H9 (cell line): ENCODE measurements around the gene MTG2. TPM values are rescaled to one million over a fixed set of nuclear protein-coding genes. Genes with fewer than 3 reads are reported as not detected.

Source experiments
- DNase-seq: peaks from one replicate; pipeline ENCODE4 v3.0.0-alpha.2; 2017
- H2AFZ ChIP-seq: one replicate; pipeline ENCODE4 v1.6.1; 2013; ENCODE audit warnings: mild to moderate bottlenecking, low read length, control low read depth, moderate library complexity
- H2AK5ac ChIP-seq: 2 replicates; pipeline ENCODE4 v1.6.1; 2013; ENCODE audit warnings: low read length, control low read depth, mixed read lengths; ENCODE audit not compliant: insufficient read length
- H2BK120ac ChIP-seq: one replicate; pipeline ENCODE4 v1.6.1; 2013; ENCODE audit warnings: low read depth, mild to moderate bottlenecking, low read length, control low read depth, inconsistent platforms; ENCODE audit not compliant: poor library complexity, severe bottlenecking
- H2BK12ac ChIP-seq: 2 replicates; pipeline ENCODE4 v1.6.1; 2013; ENCODE audit warnings: low read length, control low read depth, mixed read lengths, low read depth; ENCODE audit not compliant: insufficient read length
- H2BK15ac ChIP-seq: 2 replicates; pipeline ENCODE4 v1.6.1; 2013; ENCODE audit warnings: low read depth, low read length, control low read depth
- H2BK20ac ChIP-seq: one replicate; pipeline ENCODE4 v1.6.1; 2013; ENCODE audit warnings: low read depth, mild to moderate bottlenecking, low read length, control low read depth, inconsistent platforms; ENCODE audit not compliant: poor library complexity, severe bottlenecking
- H2BK5ac ChIP-seq: 2 replicates; pipeline ENCODE4 v1.6.1; 2013; ENCODE audit warnings: low read length, control low read depth, mixed read lengths; ENCODE audit not compliant: insufficient read length
- H3K14ac ChIP-seq: 2 replicates; pipeline ENCODE4 v1.6.1; 2013; ENCODE audit warnings: low read length, control low read depth; ENCODE audit not compliant: insufficient read depth
- H3K18ac ChIP-seq: 2 replicates; pipeline ENCODE4 v1.6.1; 2013; ENCODE audit warnings: low read depth, mild to moderate bottlenecking, mixed read lengths, low read length, control low read depth; ENCODE audit not compliant: insufficient read length
- H3K23ac ChIP-seq: 2 replicates; pipeline ENCODE4 v1.6.1; 2013; ENCODE audit warnings: low read length, control low read depth, mixed read lengths, low read depth; ENCODE audit not compliant: insufficient read length
- H3K23me2 ChIP-seq: 2 replicates; pipeline ENCODE4 v1.6.1; 2013; ENCODE audit warnings: low read depth, mild to moderate bottlenecking, mixed read lengths, low read length, control low read depth; ENCODE audit not compliant: insufficient read length, poor library complexity, severe bottlenecking
- H3K27ac ChIP-seq: 2 replicates; pipeline ENCODE4 v1.5.1; 2013; ENCODE audit warnings: low read length, control low read depth, mixed read lengths, low read depth; ENCODE audit not compliant: insufficient read length
- H3K27me3 ChIP-seq: 2 replicates; pipeline ENCODE4 v1.6.1; 2013; ENCODE audit warnings: low read length, control low read depth, inconsistent platforms; ENCODE audit not compliant: insufficient read depth
- H3K4ac ChIP-seq: 2 replicates; pipeline ENCODE4 v1.6.1; 2013; ENCODE audit warnings: low read depth, mild to moderate bottlenecking, control low read depth, inconsistent platforms, low read length, moderate library complexity
- H3K4me1 ChIP-seq: 2 replicates; pipeline ENCODE4 v1.6.1; 2013; ENCODE audit warnings: low read length, control low read depth, inconsistent platforms; ENCODE audit not compliant: insufficient read depth
- H3K4me2 ChIP-seq: 2 replicates; pipeline ENCODE4 v1.6.1; 2013; ENCODE audit warnings: low read length, control low read depth, mixed read lengths; ENCODE audit not compliant: insufficient read length, insufficient read depth
- H3K56ac ChIP-seq: 2 replicates; pipeline ENCODE4 v1.6.1; 2013; ENCODE audit warnings: low read depth, mild to moderate bottlenecking, mixed read lengths, low read length, control low read depth; ENCODE audit not compliant: insufficient read length
- H3K79me1 ChIP-seq: 2 replicates; pipeline ENCODE4 v1.6.1; 2013; ENCODE audit warnings: low read depth, mild to moderate bottlenecking, moderate library complexity, low read length, control low read depth, inconsistent platforms; ENCODE audit not compliant: insufficient read depth, poor library complexity, severe bottlenecking
- H3K79me2 ChIP-seq: 2 replicates; pipeline ENCODE4 v1.6.1; 2013; ENCODE audit warnings: low read length, control low read depth, inconsistent platforms; ENCODE audit not compliant: insufficient read depth
- H3K9ac ChIP-seq: 2 replicates; pipeline ENCODE4 v1.6.1; 2013; ENCODE audit warnings: low read length, control low read depth, mixed read lengths; ENCODE audit not compliant: insufficient read length; ENCODE audit errors: extremely low read depth
- H3K9me3 ChIP-seq: one replicate; pipeline ENCODE4 v1.6.1; 2013; ENCODE audit warnings: low read depth, low read length, inconsistent platforms; ENCODE audit not compliant: control insufficient read depth
- H3T11ph ChIP-seq: one replicate; pipeline ENCODE4 v1.6.1; 2013; ENCODE audit warnings: mild to moderate bottlenecking, low read length, control low read depth, inconsistent platforms
- H4K20me1 ChIP-seq: one replicate; pipeline ENCODE4 v1.6.1; 2013; ENCODE audit not compliant: control insufficient read depth, insufficient read length, insufficient read depth
- H4K5ac ChIP-seq: 2 replicates; pipeline ENCODE4 v1.6.1; 2013; ENCODE audit warnings: low read depth, mild to moderate bottlenecking, mixed read lengths, low read length, control low read depth; ENCODE audit not compliant: insufficient read length
- H4K8ac ChIP-seq: replicated peaks from 2 replicates; pipeline ENCODE4 v1.6.1; 2013; ENCODE audit warnings: low read length, control low read depth, mixed read lengths, low read depth; ENCODE audit not compliant: insufficient read length
- H4K91ac ChIP-seq: 2 replicates; pipeline ENCODE4 v1.6.1; 2013; ENCODE audit warnings: low read depth, mild to moderate bottlenecking, moderate library complexity, mixed read lengths, low read length, control low read depth; ENCODE audit not compliant: insufficient read length
- H3K27ac Mint-ChIP-seq, 3 experiments: 2 replicates in 2 of 3; 3 replicates in 1 of 3; pipeline ENCODE4 v1.8.0; 2020 to 2021; ENCODE audit warnings: mixed read lengths in 3 of 3, mild to moderate bottlenecking in 1 of 3, moderate library complexity in 1 of 3
- H3K27me3 Mint-ChIP-seq: 2 replicates; pipeline ENCODE4 v1.8.0; 2021; ENCODE audit warnings: low read depth, mild to moderate bottlenecking, moderate library complexity, mixed read lengths
- H3K36me3 Mint-ChIP-seq, 3 experiments: 2 replicates in 2 of 3; 3 replicates in 1 of 3; pipeline ENCODE4 v1.8.0; 2020 to 2021; ENCODE audit warnings: low read depth in 3 of 3, mixed read lengths in 3 of 3; ENCODE audit not compliant: insufficient read depth in 1 of 3
- H3K4me1 Mint-ChIP-seq, 2 experiments: 2 replicates each; pipeline ENCODE4 v1.8.0; 2020; ENCODE audit warnings: mixed read lengths in 2 of 2
- H3K4me3 Mint-ChIP-seq, 2 experiments: 2 replicates in 1 of 2; 3 replicates in 1 of 2; pipeline ENCODE4 v1.8.0; 2020 to 2021; ENCODE audit warnings: mild to moderate bottlenecking in 2 of 2, mixed read lengths in 2 of 2, moderate library complexity in 1 of 2
- H3K9me3 Mint-ChIP-seq, 2 experiments: 2 replicates in 1 of 2; 3 replicates in 1 of 2; pipeline ENCODE4 v1.8.0; 2020; ENCODE audit warnings: mild to moderate bottlenecking in 2 of 2, mixed read lengths in 2 of 2, moderate library complexity in 1 of 2
- CTCF ChIP-seq: fragments of 200-600 bp; sonication (generic); conservative IDR thresholded peaks from 3 replicates; pipeline ENCODE4 v1.8.0; 2021; ENCODE audit warnings: antibody characterized with exemption, mild to moderate bottlenecking
- WGBS: extraction: QIAGEN DNeasy Blood & Tissue Kit; methylation state at CpG from one replicate; pipeline ENCODE4 v1.1.7; 2013; ENCODE audit warnings: missing lambda C conversion rate, low lambda C conversion rate, mixed read lengths; ENCODE audit not compliant: insufficient read length; ENCODE audit errors: extremely low coverage; 5-methylcytosine and 5-hydroxymethylcytosine counted together
- total RNA-seq: library from RNA; stranded (reverse); gene quantifications from 2 replicates; pipeline ENCODE4 v1.2.1, GENCODE V29; 2021

MTG2 gene
- total RNA-seq, 1 experiment from 2014 or later = 25.1 TPM

DNA sequence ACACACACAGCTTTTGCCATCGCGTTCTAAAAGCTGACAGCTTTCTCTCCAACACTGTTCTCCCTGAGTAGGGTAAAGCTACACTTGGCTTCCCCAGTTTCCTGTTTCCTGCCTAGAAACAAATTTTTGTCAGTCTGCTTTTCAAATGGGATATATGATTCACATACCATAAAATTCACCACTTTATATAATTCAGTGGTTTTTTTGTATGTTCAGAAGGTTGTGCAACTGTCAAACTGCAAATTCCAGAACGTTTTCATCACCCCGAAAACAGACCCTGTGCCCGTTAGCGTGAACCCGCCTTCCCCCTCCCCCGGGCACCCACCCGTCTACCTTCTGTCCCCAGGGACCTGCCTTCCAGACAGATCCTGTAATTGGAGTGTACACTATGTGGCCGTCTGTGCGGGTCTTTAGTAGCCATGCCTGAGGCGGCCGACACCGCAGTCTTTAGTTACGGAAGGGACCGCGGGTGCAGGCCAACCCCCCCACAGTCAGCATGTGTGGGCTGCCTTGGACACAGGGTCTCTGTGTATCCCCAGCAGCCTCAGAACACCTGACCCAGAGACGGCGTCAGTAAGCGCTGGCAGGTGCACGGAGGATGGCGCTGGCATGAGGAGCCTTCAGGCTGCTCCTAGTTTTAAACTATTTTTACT, 20.7 kb downstream of the MTG2 start:
- H3K27me3 Mint-ChIP-seq = no peaks in the 10 kb centered on the region
- no peak for TF ChIP-seq CTCF
- H4K8ac ChIP-seq = no peak overlapping the region
- H3K27me3 ChIP-seq = no peaks in the 10 kb centered on the region
- H3K4me2 ChIP-seq = no peak overlapping the region
- no peak overlapping the region for H2BK120ac ChIP-seq
- no peak overlapping the region for H2BK20ac ChIP-seq
- no CpG with 5 or more reads among the region's 22 CpGs for WGBS
- no peak overlapping the region for H3K18ac ChIP-seq
- no peak overlapping the region for H3K4me3 Mint-ChIP-seq
- no peak for DNase-seq
- no peak overlapping the region for H3K4ac ChIP-seq
- no peak overlapping the region for H2BK12ac ChIP-seq
- H3K27ac ChIP-seq = no peak overlapping the region
- H3K14ac ChIP-seq = no peak overlapping the region
- no peak overlapping the region for H3T11ph ChIP-seq
- H2AK5ac ChIP-seq = no peak overlapping the region
- H3K23me2 ChIP-seq = no peaks in the 10 kb centered on the region
- H3K23ac ChIP-seq = no peak overlapping the region
- H2AFZ ChIP-seq = no peak overlapping the region
- H4K20me1 ChIP-seq = no peaks in the 10 kb centered on the region
- H4K91ac ChIP-seq = no peak overlapping the region
- no peak overlapping the region for H4K5ac ChIP-seq
- no peak overlapping the region for H2BK15ac ChIP-seq
- no peak overlapping the region for H3K56ac ChIP-seq
- H3K79me2 ChIP-seq = no peaks in the 10 kb centered on the region
- H3K9ac ChIP-seq = no peak overlapping the region
- no peaks in the 10 kb centered on the region for H3K79me1 ChIP-seq
- H3K36me3 Mint-ChIP-seq = peaks cover 18 to 44% (median 42%) of the 10 kb centered on the region in 3 experiments; a peak in 6 of 7 replicates
- H3K9me3 Mint-ChIP-seq = no peaks in the 10 kb centered on the region
- H3K4me1 ChIP-seq = no peaks in the 10 kb centered on the region
- no peak overlapping the region for H2BK5ac ChIP-seq
- H3K4me1 Mint-ChIP-seq = 0 out of 4 replicates have a peak, but pooled peaks cover 0 to under 1% of the 10 kb centered on the region in 2 experiments
- H3K9me3 ChIP-seq = no peaks in the 10 kb centered on the region
- peak overlapping the region in 2 of 3 experiments; percentile 62 to 68; a peak in 3 of 7 replicates for H3K27ac Mint-ChIP-seq
